B cell (primary cell): ENCODE measurements around the gene UBAC2. TPM values are rescaled to one million over a fixed set of nuclear protein-coding genes. Genes with fewer than 3 reads are reported as not detected.

Source experiments
- ATAC-seq: fragments of 200-7000 bp; cut with Tn5 transposase; one replicate; pipeline ENCODE4 v1.10.0; 2021; ENCODE audit warnings: low read depth, mild to moderate bottlenecking, moderate number of reproducible peaks, moderate library complexity
- CTCF ChIA-PET: fragments of 350-600 bp; sonication (Branson Sonifier 250); formaldehyde crosslinking; loops from one replicate; lab custom pipeline; 2021; ENCODE audit warnings: antibody characterized with exemption, inconsistent platforms; lab: Charles Lee
- POLR2A ChIA-PET: fragments of 350-600 bp; sonication (Branson Sonifier 250); formaldehyde crosslinking; loops from one replicate; lab custom pipeline; 2021; ENCODE audit warnings: antibody characterized with exemption; lab: Charles Lee
- DNase-seq: peaks from one replicate; pipeline ENCODE4 v3.0.0; 2013
- H2AFZ ChIP-seq: 2 replicates; pipeline ENCODE4 v1.6.1; 2012; ENCODE audit warnings: mild to moderate bottlenecking, low read depth, low read length; ENCODE audit not compliant: insufficient read depth, poor library complexity, severe bottlenecking
- H3K27ac ChIP-seq, 2 donors: 1 replicate in 1 of 2; 2 replicates in 1 of 2; pipeline ENCODE4 v1.5.1; 2012 to 2013; ENCODE audit warnings: low read length in 2 of 2, mild to moderate bottlenecking in 2 of 2, moderate library complexity in 1 of 2
- H3K27me3 ChIP-seq, 4 experiments: fragments of 200-600 bp in 1 of 4; sonication (generic) in 1 of 4; replicated peaks in 1 of 4; 1 replicate in 2 of 4; 2 replicates in 2 of 4; pipeline versions ENCODE4 v1.6.1 to v1.7.0; 2013 to 2016; ENCODE audit warnings: low read length in 3 of 4, mild to moderate bottlenecking in 2 of 4, mixed read lengths in 1 of 4, moderate library complexity in 1 of 4; ENCODE audit not compliant: insufficient read depth in 4 of 4, control insufficient read depth in 3 of 4; ENCODE audit errors: control extremely low read depth in 1 of 4
- H3K36me3 ChIP-seq, 2 experiments: replicated peaks in 1 of 2; 1 replicate in 1 of 2; 2 replicates in 1 of 2; pipeline versions ENCODE4 v1.6.1 to v1.7.1; 2013; ENCODE audit warnings: low read length in 1 of 2; ENCODE audit not compliant: insufficient read depth in 2 of 2, control insufficient read depth in 1 of 2; ENCODE audit errors: control extremely low read depth in 1 of 2, extremely low read depth in 1 of 2
- H3K4me1 ChIP-seq, 2 donors: fragments of 200-600 bp in 1 of 2; sonication (generic) in 1 of 2; 1 replicate in 1 of 2; 2 replicates in 1 of 2; pipeline versions ENCODE4 v1.5.1 to v1.6.1; 2013 to 2017; ENCODE audit warnings: low read length in 2 of 2; ENCODE audit not compliant: control insufficient read depth in 2 of 2, insufficient read depth in 2 of 2
- H3K4me2 ChIP-seq: replicated peaks from 2 replicates; pipeline ENCODE3; 2012; ENCODE audit warnings: mild to moderate bottlenecking, low read depth, low read length; ENCODE audit not compliant: poor library complexity, severe bottlenecking
- H3K4me3 ChIP-seq, 5 experiments: fragments of 200-600 bp in 1 of 5; sonication (generic) in 1 of 5; 1 replicate in 3 of 5; 2 replicates in 2 of 5; pipeline versions ENCODE4 v1.5.1 to v1.7.0; 2011 to 2016; ENCODE audit warnings: low read length in 4 of 5, mild to moderate bottlenecking in 4 of 5, low read depth in 2 of 5, control low read depth in 1 of 5, moderate library complexity in 1 of 5; ENCODE audit not compliant: insufficient read depth in 1 of 5; ENCODE audit errors: control extremely low read depth in 1 of 5, extremely low read depth in 1 of 5
- H3K79me2 ChIP-seq: fragments of 200-600 bp; sonication (generic); one replicate; pipeline ENCODE4 v1.6.0; 2016; ENCODE audit warnings: low read length; ENCODE audit not compliant: control insufficient read depth, insufficient read depth
- H3K9ac ChIP-seq: fragments of 200-600 bp; sonication (generic); 2 replicates; pipeline ENCODE4 v1.6.1; 2017; ENCODE audit warnings: mild to moderate bottlenecking, low read length, moderate library complexity
- H3K9me3 ChIP-seq, 3 donors: one replicate each; pipeline versions ENCODE4 v1.6.1 to v1.7.1; 2013; ENCODE audit warnings: low read length in 2 of 3; ENCODE audit not compliant: control insufficient read depth in 2 of 3, insufficient read depth in 1 of 3; ENCODE audit errors: control extremely low read depth in 1 of 3
- H4K20me1 ChIP-seq: 2 replicates; pipeline ENCODE4 v1.6.0; 2012; ENCODE audit warnings: mild to moderate bottlenecking, low read length; ENCODE audit not compliant: insufficient read depth, control insufficient read depth, poor library complexity, severe bottlenecking
- H3K27ac Mint-ChIP-seq: one replicate; pipeline ENCODE4 v1.8.0; 2021; ENCODE audit warnings: mixed read lengths
- H3K27me3 Mint-ChIP-seq: one replicate; pipeline ENCODE4 v1.8.0; 2021; ENCODE audit warnings: mixed read lengths
- H3K4me1 Mint-ChIP-seq: one replicate; pipeline ENCODE4 v1.8.0; 2021; ENCODE audit warnings: mixed read lengths
- H3K4me3 Mint-ChIP-seq: one replicate; pipeline ENCODE4 v1.8.0; 2021; ENCODE audit warnings: mixed read lengths
- H3K9me3 Mint-ChIP-seq: one replicate; pipeline ENCODE4 v1.8.0; 2022; ENCODE audit warnings: mixed read lengths; ENCODE audit not compliant: insufficient read depth
- CTCF ChIP-seq: fragments of 200-600 bp; IDR thresholded peaks from one replicate; pipeline ENCODE4 v1.8.0; 2022; ENCODE audit warnings: antibody characterized with exemption, mild to moderate bottlenecking
- EZH2 ChIP-seq: IDR thresholded peaks from 2 replicates; pipeline ENCODE4 v1.6.1; 2012; ENCODE audit warnings: borderline replicate concordance, low read depth, mild to moderate bottlenecking, moderate library complexity, low read length; ENCODE audit not compliant: insufficient read depth, poor library complexity, severe bottlenecking
- WGBS: methylation state at CpG from one replicate; pipeline ENCODE4 v1.1.5; 2013; ENCODE audit warnings: missing lambda C conversion rate; ENCODE audit not compliant: insufficient coverage; 5-methylcytosine and 5-hydroxymethylcytosine counted together
- intact Hi-C: fragments of 100-400 bp; cut with micrococcal nuclease; formaldehyde crosslinking; loops from one replicate; pipeline ENCODE4 v1.10.0; 2022
- polyA plus RNA-seq: library from polyadenylated mRNA; depleted of rRNA; stranded (reverse); fragments of >200 nt; gene quantifications from 2 replicates; pipeline ENCODE4 v1.2.3, GENCODE V29; 2012
- total RNA-seq, 2 donors: library from RNA; stranded (reverse); fragments of 120-200 nt in 1 of 2; gene quantifications; 1 replicate in 1 of 2; 2 replicates in 1 of 2; pipeline versions ENCODE4 v1.2.3 to v1.2.4, GENCODE V29; 2013 to 2022

Gene UBAC2
- total and polyA plus RNA-seq, 2 donors (not counting 1 experiment from before 2014, with no cell fraction given): 56.3 to 60.8 TPM

GRCh38 chr13:99261059-99261458 is 60.4 kb downstream of the UBAC2 start:
- peak overlapping the region; percentile 63 for H3K27ac Mint-ChIP-seq
- no peak for ATAC-seq
- peak overlapping the region; percentile 3 for H3K4me3 Mint-ChIP-seq
- Histone ChIP-seq H3K9me3 (peaks cover 0 to 2% (median 0%) of the 10 kb centered on the region in 3 donors), H3K27me3 (no peaks in the 10 kb centered on the region), H3K27ac (peak overlapping the region; percentile 86 to 90), H2AFZ (no peak overlapping the region), H3K79me2 (peaks cover 87% of the 10 kb centered on the region), H3K4me3 (no peak overlapping the region), H3K36me3 (peaks cover 0 to 7% of the 10 kb centered on the region in 2 experiments), H3K9ac (no peak overlapping the region), H4K20me1 (no peaks in the 10 kb centered on the region), H3K4me2 (peak overlapping the region; percentile 84), H3K4me1 (peaks cover 66 to 71% of the 10 kb centered on the region in 2 donors)
- TF ChIP-seq CTCF (no peak), EZH2 (no peak)
- 100% methylated on average over 1 of the region's 1 CpG for WGBS
- CTCF ChIA-PET: interaction anchor here (0.9 to 2.8 kb wide), 6 partner anchors 9 to 175 kb away, joined by 3 to 42 read pairs (median 20); partner anchors contain the start of gene UBAC2
- no peak for DNase-seq
- POLR2A ChIA-PET: interaction anchor here (1.5 kb wide), 1 partner anchor 84 kb away, joined by 4 read pairs; no protein-coding TSS in a partner anchor
- peaks cover 83% of the 10 kb centered on the region for H3K4me1 Mint-ChIP-seq
- no peaks in the 10 kb centered on the region for H3K27me3 Mint-ChIP-seq
- intact Hi-C loops: loop anchor here (10.0 kb wide), 1 partner anchor 1254 kb away; no protein-coding TSS in a partner anchor
- no peaks in the 10 kb centered on the region for H3K9me3 Mint-ChIP-seq

DNA sequence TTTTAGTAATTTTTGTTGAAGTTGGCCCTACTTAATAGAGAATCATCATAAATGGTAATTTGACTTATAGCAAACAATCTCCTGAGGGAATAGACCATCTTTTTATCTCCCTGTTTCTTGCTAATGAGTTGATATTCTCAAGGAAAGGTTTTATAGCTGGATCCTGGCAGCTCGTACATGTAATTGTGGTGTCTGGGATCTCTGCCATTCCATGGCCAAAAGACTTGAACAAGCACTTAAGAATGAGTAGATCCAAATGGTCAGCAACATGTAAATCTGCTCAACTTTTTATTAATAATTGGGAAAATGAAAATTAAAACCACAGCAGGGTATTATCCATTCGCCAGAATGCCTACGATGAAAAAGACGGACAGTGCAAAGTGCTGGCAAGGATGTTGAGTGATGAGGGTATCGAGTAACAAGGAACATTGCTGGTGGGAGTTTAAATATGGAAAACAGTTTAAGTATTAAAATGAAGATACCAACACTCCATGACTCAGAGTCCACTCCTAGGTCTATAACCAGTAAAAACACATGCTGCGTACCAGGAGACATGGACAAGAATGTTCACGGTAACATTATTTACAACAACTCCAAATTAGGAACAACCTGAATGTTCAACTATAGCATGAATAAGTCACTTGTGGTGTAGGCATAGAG is 62.6 kb downstream of the UBAC2 start:
- H3K4me1 Mint-ChIP-seq: peaks cover 70% of the 10 kb centered on the region
- peak overlapping the region; percentile 81 for H3K27ac Mint-ChIP-seq
- ATAC-seq (no peak), DNase-seq (no peak)
- peak overlapping the region; percentile 35 for H3K4me3 Mint-ChIP-seq
- H3K4me1 ChIP-seq: peaks cover 65 to 71% of the 10 kb centered on the region in 2 donors
- no peaks in the 10 kb centered on the region for H4K20me1 ChIP-seq
- peaks cover 84% of the 10 kb centered on the region for H3K79me2 ChIP-seq
- no peak for TF ChIP-seq CTCF
- TF ChIP-seq EZH2: no peak
- H3K9me3 ChIP-seq: peaks cover 0 to 2% (median 0%) of the 10 kb centered on the region in 3 donors
- ChIA-PET POLR2A (interaction anchor here (1.0 to 2.5 kb wide), 3 partner anchors 63 to 87 kb away, joined by 7 to 11 read pairs (median 11); partner anchors contain the start of gene UBAC2), CTCF (interaction anchor here (1.0 to 17.1 kb wide), 11 partner anchors 9 to 301 kb away, joined by 3 to 661 read pairs (median 164); partner anchors contain the start of genes GPR18, GPR183 and UBAC2)
- peak overlapping the region; percentile 48 for H3K4me2 ChIP-seq
- H3K9me3 Mint-ChIP-seq: no peaks in the 10 kb centered on the region
- H3K27ac ChIP-seq: peak overlapping the region; percentile 21 to 63
- 100% methylated on average over 4 of the region's 7 CpGs for WGBS
- H3K27me3 ChIP-seq: no peaks in the 10 kb centered on the region
- no peak overlapping the region for H3K9ac ChIP-seq
- H3K27me3 Mint-ChIP-seq: no peaks in the 10 kb centered on the region
- intact Hi-C loops: loop anchor here (10.0 kb wide), 1 partner anchor 1252 kb away; no protein-coding TSS in a partner anchor
- H3K36me3 ChIP-seq: peaks cover 0 to 15% of the 10 kb centered on the region in 2 experiments
- H2AFZ ChIP-seq: no peak overlapping the region
- H3K4me3 ChIP-seq: no peak overlapping the region
